ENCODE results near the gene NLGN3. TPM values are rescaled to one million over a fixed set of nuclear protein-coding genes. Genes with fewer than 3 reads are reported as not detected.

The NLGN3 gene
- total RNA-seq, 2 experiments from 2014 or later: 0.74 to 0.83 TPM

DNA sequence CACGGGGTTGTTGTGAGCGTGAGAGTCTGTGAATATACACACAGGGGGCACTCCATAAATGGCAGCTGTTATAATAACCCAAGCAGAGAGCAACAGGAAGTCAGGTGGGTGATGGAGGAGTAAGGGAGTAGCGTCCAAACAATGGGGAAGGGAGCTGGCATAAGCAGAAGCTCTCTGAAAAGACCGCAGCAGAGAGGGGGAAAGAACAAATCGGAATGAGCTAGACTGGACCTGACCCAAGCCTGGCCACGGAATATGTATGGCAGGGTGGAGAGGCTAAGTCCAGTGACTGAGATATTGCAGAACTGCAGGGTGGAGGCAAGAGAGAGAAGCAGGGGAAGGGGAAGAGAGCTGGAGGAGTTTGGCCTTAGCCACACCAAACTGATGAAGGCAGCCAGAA, 71.8 kb downstream of the NLGN3 start:
- CTCF ChIA-PET: no interaction called here
- H3K36me3 Mint-ChIP-seq (ENCODE audit: low read depth): no peaks in the 10 kb centered on the region
- H3K9me3 Mint-ChIP-seq (ENCODE audit: insufficient read depth): no peaks in the 10 kb centered on the region
- no peaks in the 10 kb centered on the region for H3K27me3 Mint-ChIP-seq (ENCODE audit: low read depth)
- ATAC-seq: no peak
- no peak overlapping the region for H3K4me3 Mint-ChIP-seq
- H3K27ac Mint-ChIP-seq: no peak overlapping the region
- POLR2A ChIA-PET: no interaction called here
- H3K4me1 Mint-ChIP-seq (ENCODE audit: low read depth): peaks cover 5% of the 10 kb centered on the region
- no peak for DNase-seq

DNA sequence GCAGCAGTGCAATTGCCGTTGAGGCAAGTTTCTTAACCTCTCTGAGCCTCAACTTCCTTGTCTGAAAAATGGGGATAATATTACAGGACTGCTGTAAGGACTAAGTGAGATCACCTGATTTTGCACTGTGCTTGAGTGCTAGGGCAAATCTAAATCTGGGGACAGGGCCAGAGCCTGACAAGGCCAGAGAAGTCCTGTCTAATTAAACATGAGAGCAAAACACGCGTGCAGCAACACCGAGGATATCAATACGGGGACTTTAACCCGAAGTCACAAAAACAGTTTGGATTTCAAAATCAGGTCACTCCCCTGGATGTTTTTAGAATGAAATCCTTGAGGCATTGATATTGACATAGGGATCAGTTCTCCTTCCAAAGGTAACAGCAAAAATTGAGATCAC, 72.7 kb downstream of the NLGN3 start:
- Mint-ChIP-seq H3K4me3 (no peak overlapping the region), H3K4me1 (ENCODE audit: low read depth) (peaks cover 5% of the 10 kb centered on the region), H3K27me3 (ENCODE audit: low read depth) (no peaks in the 10 kb centered on the region), H3K9me3 (ENCODE audit: insufficient read depth) (no peaks in the 10 kb centered on the region), H3K27ac (no peak overlapping the region), H3K36me3 (ENCODE audit: low read depth) (no peaks in the 10 kb centered on the region)
- ChIA-PET CTCF (no interaction called here), POLR2A (interaction anchor here (0.8 kb wide), 1 partner anchor 103 kb away, joined by 3 read pairs; no protein-coding TSS in a partner anchor)
- ATAC-seq (no peak), DNase-seq (no peak)

Other genes starting within 250 kb of the NLGN3 start
- gene TEX11, start 236.1 kb upstream of the NLGN3 start, total RNA-seq: not detected
- 1 to 10 TPM; 1.0 to 1.7 TPM for gene SLC7A3, start 213.7 kb upstream of the NLGN3 start, total RNA-seq
- 10 to 100 TPM; 38.9 to 46.9 TPM for gene SNX12, start 76.5 kb upstream of the NLGN3 start, total RNA-seq
- gene FOXO4, start 49.0 kb upstream of the NLGN3 start, total RNA-seq: 10 to 100 TPM; 12.7 to 14.2 TPM
- gene CXorf65, start 38.1 kb upstream of the NLGN3 start, total RNA-seq: 10 to 100 TPM; 12.7 to 17.6 TPM
- 100 to 1,000 TPM; 348 to 351 TPM for gene IL2RG, start 33.3 kb upstream of the NLGN3 start, total RNA-seq
- 10 to 100 TPM; 49.0 to 50.2 TPM for gene MED12, start 26.2 kb upstream of the NLGN3 start, total RNA-seq
- gene GJB1, start 78.4 kb downstream of the NLGN3 start, total RNA-seq: not detected
- gene ZMYM3, start 109.3 kb downstream of the NLGN3 start, total RNA-seq: 10 to 100 TPM; 31.9 to 33.4 TPM
- 100 to 1,000 TPM; 446 to 478 TPM for gene NONO, start 138.8 kb downstream of the NLGN3 start, total RNA-seq
- 1 to 10 TPM; 5.4 to 5.5 TPM for gene ITGB1BP2, start 156.9 kb downstream of the NLGN3 start, total RNA-seq
- 10 to 100 TPM; 35.0 to 43.6 TPM for gene TAF1, start 221.5 kb downstream of the NLGN3 start, total RNA-seq